DND-41 (cell line): ENCODE data around the gene RHBDD3.

Experiments used
- EZH2 ChIP-seq: IDR thresholded peaks from 3 replicates; pipeline ENCODE4 v1.6.1; 2012; ENCODE audit warnings: borderline replicate concordance, low read depth, mild to moderate bottlenecking, moderate library complexity, low read length, inconsistent platforms; ENCODE audit not compliant: severe bottlenecking
- TF ChIP-seq, protein P1 (sequence below): IDR thresholded peaks from 2 replicates; pipeline ENCODE4 v1.5.1; 2012; ENCODE audit warnings: borderline replicate concordance, low read length, moderate library complexity, mild to moderate bottlenecking; ENCODE audit not compliant: poor library complexity, severe bottlenecking; ENCODE audit errors: extremely low read depth

DNA sequence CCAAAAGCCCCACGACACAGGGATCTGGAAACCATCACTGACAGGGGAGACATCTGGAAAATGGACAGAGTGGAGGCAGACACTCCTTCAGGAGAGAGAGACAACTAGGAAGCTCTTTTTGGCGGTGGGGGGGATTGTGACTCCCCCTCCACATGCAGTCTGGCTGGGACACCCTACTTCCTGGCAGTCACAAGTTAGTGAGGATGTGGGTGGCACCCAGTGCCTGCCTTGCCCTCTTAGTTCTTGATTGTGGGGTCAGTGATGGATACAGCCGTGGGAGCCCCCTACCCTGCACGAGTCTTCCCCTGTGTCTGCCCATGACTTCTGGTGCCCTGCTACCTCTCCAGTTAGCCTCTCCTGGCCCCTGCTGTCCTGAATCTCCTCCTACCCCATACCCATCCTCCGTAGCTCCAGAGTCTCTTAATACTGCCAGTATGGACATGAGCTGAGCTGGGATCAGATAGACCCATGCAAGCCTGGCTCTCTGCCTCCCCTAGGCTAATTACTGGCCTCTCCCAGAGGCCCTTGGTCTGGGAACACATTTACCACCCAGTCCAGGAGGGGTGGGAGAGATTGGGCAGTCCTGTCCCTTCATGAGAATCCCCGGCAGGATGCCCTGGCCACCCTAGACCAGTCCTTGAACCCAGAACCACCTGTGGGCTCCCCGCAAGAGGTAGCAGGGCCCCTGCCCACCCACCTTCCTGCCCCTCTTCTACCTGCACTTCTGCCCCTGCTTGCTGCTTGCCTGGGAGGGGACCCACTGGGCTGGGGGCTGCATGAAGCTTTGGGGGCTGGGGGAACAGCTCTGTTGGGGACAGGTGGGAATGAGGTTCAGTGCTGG is 22.8 kb downstream of the RHBDD3 start:
- TF ChIP-seq, protein P1, sequence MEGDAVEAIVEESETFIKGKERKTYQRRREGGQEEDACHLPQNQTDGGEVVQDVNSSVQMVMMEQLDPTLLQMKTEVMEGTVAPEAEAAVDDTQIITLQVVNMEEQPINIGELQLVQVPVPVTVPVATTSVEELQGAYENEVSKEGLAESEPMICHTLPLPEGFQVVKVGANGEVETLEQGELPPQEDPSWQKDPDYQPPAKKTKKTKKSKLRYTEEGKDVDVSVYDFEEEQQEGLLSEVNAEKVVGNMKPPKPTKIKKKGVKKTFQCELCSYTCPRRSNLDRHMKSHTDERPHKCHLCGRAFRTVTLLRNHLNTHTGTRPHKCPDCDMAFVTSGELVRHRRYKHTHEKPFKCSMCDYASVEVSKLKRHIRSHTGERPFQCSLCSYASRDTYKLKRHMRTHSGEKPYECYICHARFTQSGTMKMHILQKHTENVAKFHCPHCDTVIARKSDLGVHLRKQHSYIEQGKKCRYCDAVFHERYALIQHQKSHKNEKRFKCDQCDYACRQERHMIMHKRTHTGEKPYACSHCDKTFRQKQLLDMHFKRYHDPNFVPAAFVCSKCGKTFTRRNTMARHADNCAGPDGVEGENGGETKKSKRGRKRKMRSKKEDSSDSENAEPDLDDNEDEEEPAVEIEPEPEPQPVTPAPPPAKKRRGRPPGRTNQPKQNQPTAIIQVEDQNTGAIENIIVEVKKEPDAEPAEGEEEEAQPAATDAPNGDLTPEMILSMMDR, result no peak
- no peak for TF ChIP-seq EZH2
